SH-SY5Y (cell line): ENCODE data around the gene FLRT2.

Source experiments
- GATA2 ChIP-seq: IDR thresholded peaks from 2 replicates; pipeline ENCODE4 v1.6.1; 2011; ENCODE audit warnings: mild to moderate bottlenecking, low read depth, low read length
- GATA3 ChIP-seq: IDR thresholded peaks from 2 replicates; pipeline ENCODE4 v1.6.1; 2011; ENCODE audit warnings: low read depth, mild to moderate bottlenecking, low read length, moderate library complexity

Gene FLRT2

DNA sequence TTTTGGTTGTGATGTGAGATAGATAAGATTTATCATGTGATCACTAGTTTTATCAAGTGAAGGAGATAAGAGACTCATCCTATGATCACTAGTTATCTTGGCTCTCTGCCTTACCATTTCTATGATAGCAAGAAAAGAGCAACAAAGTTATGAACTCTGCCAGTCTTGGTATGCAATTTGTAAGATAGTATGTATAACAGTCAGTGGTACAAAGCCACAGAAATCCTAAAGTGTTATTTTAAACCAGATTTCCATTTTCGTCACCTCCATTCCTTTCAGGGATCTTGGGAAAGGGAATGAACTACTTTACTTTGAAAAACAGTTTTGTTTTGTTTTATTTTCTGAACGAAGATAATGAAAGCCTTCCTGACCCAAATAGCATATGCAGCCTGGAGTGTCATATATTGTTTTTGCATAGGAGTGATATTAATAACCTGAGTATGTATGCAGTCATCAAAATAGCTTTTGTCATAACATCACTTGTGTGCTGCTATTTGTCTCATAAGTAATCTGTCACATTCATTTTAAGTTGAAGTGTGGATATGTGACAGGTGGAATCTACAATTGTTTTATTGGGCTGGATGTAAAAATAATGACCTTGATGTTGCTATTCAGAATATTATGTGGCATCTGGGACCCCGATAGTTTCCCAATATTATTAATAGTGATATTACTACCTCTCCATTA lies 35.0 kb downstream of the FLRT2 start:
- TF ChIP-seq GATA2 (no peak), GATA3 (no peak)

DNA sequence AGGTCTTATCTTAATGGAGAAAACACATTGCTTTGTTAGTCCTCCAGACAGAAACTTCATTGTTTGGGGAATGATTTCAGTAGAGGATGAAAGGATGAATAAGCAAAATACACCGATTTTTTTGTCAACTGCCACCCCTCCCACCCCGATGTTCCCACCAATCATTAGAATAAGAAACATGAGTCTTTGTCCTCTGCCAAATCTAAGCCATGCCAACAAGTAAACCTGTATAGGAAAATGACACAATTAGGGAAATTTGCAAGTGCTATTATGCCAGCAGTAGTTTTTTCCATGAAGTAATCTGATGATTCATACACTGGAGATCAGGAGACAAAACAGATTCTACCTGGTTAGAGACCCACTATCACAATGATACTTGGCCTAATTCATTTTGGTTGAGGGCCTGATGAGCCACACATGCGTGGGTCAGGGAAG lies 35.9 kb downstream of the FLRT2 start:
- TF ChIP-seq GATA3, result no peak
- TF ChIP-seq GATA2, result no peak

DNA sequence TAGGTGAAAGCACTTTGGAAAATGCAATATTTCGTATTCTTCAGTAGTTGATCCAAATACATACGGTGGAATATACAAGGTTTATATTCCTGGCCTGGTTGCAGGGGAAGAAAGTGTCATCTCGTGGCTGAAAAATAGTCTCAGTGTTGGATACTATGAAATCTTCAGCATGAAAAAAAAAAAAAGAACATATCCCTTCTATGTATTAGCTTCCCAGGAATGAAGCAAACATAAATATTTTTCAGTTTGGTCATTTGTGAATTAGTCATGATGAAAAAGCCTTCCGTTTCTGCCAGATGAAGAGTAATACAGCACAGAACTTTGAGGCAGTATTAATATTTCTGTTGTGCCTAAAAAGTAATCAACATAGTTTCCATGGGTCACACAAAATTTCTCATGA lies 36.7 kb downstream of the FLRT2 start:
- TF ChIP-seq GATA3 (no peak), GATA2 (no peak)

GRCh38 chr14:85572011-85572410 lies 42.1 kb downstream of the FLRT2 start:
- TF ChIP-seq GATA2, result no peak
- no peak for TF ChIP-seq GATA3

DNA sequence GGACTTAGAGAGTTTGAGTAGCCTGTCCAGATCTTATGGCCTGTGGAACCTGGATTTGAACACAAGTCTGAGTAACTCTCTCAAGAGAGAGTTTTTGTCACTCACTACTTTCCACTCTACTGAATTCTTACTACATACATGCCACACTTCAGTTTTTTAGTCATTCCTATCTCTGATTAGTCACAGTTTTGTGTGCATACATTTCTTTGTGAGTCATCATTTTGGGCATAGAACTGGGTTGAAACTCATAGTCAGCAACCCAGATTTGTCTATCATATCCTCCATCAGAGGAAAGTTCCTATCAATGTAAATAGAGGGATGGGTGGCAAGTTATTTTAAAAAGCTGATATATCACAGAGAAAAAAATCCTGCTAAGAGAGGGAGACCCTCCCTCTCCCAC lies 42.9 kb downstream of the FLRT2 start:
- TF ChIP-seq GATA2, result no peak
- TF ChIP-seq GATA3, result no peak

DNA sequence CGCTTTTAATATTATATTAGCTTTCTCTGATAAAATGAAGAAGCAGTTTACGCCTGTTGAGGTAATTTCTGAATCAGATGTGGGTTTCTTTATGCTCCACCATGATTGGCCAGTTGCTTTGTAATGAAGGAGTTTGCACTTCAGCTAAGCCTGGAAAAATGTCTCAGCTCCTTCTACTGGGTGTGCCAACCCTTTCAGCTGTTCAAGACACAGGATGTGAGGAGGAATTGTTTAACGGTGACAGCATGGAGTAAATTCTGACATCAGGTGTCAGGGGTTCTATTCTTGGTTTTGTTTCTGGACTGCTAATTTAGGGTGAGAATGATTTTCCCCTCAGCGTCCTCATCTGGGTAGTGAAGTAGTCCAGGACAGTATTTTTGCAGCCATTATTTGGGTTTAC lies 43.5 kb downstream of the FLRT2 start:
- no peak for TF ChIP-seq GATA3
- TF ChIP-seq GATA2, result no peak

GRCh38 chr14:85574853-85575616 lies 45.1 kb downstream of the FLRT2 start:
- TF ChIP-seq GATA3, result no peak
- no peak for TF ChIP-seq GATA2

GRCh38 chr14:85575617-85575898 lies 45.6 kb downstream of the FLRT2 start:
- TF ChIP-seq GATA2 (no peak), GATA3 (no peak)

- TF ChIP-seq GATA2 (no peak), GATA3 (no peak)
Measured at GRCh38 chr14:85576218-85576617, 46.3 kb downstream of the FLRT2 start.

DNA sequence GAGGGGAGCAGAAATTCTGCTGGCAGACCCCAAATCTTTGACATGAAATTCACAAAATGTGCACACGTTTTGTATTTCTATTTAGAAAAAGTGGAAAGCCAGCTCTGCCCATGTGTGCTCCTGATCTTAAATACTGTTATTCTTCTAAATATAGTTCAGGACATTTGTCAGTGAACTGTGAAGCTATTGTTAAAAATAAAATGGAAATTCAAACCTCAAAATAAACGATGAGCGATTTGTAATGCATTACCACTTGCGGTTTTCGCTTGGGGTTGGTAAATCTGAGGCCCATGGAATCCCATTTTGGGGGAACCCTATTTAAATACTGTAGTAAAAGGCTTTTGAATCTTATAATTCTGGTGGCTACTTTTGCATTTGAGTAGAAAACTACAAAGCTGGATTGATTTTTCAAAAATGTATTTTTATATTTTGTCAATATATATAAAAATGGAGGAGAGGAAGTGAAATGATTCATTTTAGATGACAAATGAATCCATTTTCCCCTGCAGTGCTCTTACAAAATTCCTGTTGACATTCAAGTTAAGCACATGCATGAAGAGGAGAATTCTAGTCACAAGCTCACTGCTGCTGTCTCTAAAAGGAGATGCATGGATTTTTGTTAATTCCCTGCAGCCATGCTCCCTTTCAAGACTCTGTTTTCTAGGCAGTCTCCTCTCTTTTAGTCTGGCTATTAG lies 47.1 kb downstream of the FLRT2 start:
- TF ChIP-seq GATA2 (no peak), GATA3 (no peak)

DNA sequence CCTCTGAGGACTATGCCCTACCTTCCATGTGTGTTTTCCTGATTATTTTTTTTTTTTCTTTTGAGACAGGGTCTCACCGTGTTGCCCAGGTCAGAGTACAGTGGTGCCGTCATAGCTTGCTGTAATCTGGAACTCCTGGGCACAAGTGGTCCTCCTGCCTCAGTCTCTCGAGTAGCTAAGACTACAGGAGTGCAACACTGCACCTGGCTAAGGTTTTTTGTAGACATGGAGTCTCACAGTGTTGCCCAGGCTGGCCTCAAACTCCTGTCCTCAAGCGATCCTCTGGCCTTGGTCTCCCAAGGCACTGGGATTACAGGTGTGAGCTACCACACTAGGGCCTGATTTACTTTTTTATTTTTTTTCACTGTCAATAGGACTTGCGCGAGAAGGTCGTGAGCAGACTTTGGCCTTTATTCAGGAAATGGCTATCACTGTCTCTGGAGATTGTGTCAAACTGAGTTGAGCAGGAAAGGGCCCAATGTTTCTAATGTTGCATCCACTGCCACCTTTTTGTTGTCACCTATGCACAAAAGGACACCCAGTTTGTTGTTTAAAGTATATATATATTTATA lies 47.7 kb downstream of the FLRT2 start:
- no peak for TF ChIP-seq GATA3
- no peak for TF ChIP-seq GATA2

DNA sequence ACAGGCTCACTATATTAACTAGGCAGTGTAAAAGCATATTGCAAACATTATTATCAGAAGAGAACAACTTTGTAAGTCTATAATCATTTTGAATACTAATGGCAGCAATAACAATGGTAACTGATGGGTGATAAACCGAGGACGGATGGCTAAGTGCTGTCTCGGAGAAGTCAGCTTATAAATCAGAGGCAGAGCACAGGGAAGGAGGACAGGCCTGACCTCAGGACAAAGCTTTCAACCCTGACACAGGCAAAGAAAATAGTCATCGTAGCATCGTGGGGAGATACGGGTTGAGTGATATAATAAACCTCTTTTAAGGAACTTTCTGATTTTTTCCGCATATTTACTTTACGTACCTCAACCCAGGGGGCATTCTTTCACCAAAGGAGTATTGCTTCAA lies 48.4 kb downstream of the FLRT2 start:
- TF ChIP-seq GATA3 (no peak), GATA2 (no peak)

DNA sequence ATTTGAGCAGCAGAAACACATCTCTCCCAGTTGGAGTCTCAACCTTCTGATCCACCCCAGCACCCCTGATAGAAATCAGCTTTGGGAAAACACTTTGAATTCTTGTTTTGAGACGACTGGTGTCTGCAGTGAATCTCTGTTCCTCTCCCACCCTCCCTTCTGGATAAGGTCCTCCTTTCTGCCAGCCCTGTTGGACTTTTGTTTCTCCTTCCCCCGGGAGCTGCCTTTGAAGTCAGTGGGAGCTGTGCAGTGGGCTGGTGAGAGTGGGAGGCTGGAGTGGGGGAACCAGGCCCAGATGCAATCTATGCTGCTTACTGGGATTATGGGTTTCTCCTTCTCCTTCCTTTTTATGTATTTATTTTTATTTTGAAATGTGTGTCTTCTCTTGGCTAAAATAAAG lies 49.0 kb downstream of the FLRT2 start:
- TF ChIP-seq GATA3 (no peak), GATA2 (no peak)

- no peak for TF ChIP-seq GATA2
- no peak for TF ChIP-seq GATA3
Measured at GRCh38 chr14:85579942-85580341, 50.0 kb downstream of the FLRT2 start.
